HEK293 (cell line): Measurements from ENCODE around the gene EXOSC7.

Experiments
- CTCF ChIA-PET: fragments of 350-600 bp; formaldehyde crosslinking; extraction: SDS; loops from one replicate; lab custom pipeline; 2021; ENCODE audit warnings: antibody characterized with exemption; lab: Yijun Ruan, JAX
- POLR2A ChIA-PET: fragments of 300-600 bp; formaldehyde crosslinking; extraction: SDS; loops from one replicate; lab custom pipeline; 2020; ENCODE audit warnings: antibody characterized with exemption, inconsistent platforms; lab: Yijun Ruan, JAX
- H3K27ac ChIP-seq: fragments of 200-500 bp; sonication (Bioruptor generic); 2 replicates; pipeline ENCODE4 v1.5.1; 2014; ENCODE audit warnings: low read depth, low read length, control low read depth, inconsistent platforms; ENCODE audit errors: extremely low read depth
- H3K36me3 ChIP-seq, 2 experiments: fragments of 200-500 bp in 1 of 2; sonication (Bioruptor generic) in 1 of 2; 1 replicate in 1 of 2; 2 replicates in 1 of 2; pipeline ENCODE4 v1.5.1; 2014 to 2017; ENCODE audit warnings: inconsistent platforms in 2 of 2, low read length in 2 of 2; ENCODE audit not compliant: control insufficient read depth in 2 of 2, insufficient read depth in 1 of 2
- H3K4me1 ChIP-seq: fragments of 200-500 bp; sonication (Bioruptor generic); 2 replicates; pipeline ENCODE4 v1.5.1; 2014; ENCODE audit warnings: mild to moderate bottlenecking, low read length, inconsistent platforms; ENCODE audit not compliant: control insufficient read depth, insufficient read depth
- H3K4me3 ChIP-seq: 2 replicates; pipeline ENCODE4 v1.5.1; 2011; ENCODE audit warnings: low read depth, mild to moderate bottlenecking, control low read depth, low read length, moderate library complexity
- H3K9me3 ChIP-seq: fragments of 200-500 bp; sonication (Bioruptor generic); 2 replicates; pipeline ENCODE4 v1.5.1; 2014; ENCODE audit warnings: low read depth, low read length, inconsistent platforms; ENCODE audit not compliant: control insufficient read depth, insufficient read depth
- CTCF ChIP-seq: fragments of 450-650 bp; formaldehyde crosslinking; IDR thresholded peaks from 2 replicates; pipeline ENCODE4 v1.5.1; 2016; ENCODE audit warnings: missing biosample characterization, missing genetic modification characterization
- EGR2 ChIP-seq: fragments of 450-650 bp; formaldehyde crosslinking; IDR thresholded peaks from 2 replicates; pipeline ENCODE4 v1.5.1; 2016; ENCODE audit warnings: low read depth, missing biosample characterization, missing genetic modification characterization
- ELK4 ChIP-seq: IDR thresholded peaks from 2 replicates; pipeline ENCODE4 v1.6.1; 2011; ENCODE audit warnings: mild to moderate bottlenecking, low read depth, low read length, borderline replicate concordance
- KLF10 ChIP-seq: fragments of 450-650 bp; IDR thresholded peaks from 2 replicates; pipeline ENCODE4 v1.5.1; 2018; ENCODE audit warnings: missing biosample characterization, mild to moderate bottlenecking, missing genetic modification characterization
- KLF16 ChIP-seq: fragments of 450-650 bp; formaldehyde crosslinking; IDR thresholded peaks from 2 replicates; pipeline ENCODE4 v1.5.1; 2017; ENCODE audit warnings: missing biosample characterization, missing genetic modification characterization
- KLF9 ChIP-seq: fragments of 450-650 bp; formaldehyde crosslinking; IDR thresholded peaks from 2 replicates; pipeline ENCODE4 v1.5.1; 2016; ENCODE audit warnings: missing biosample characterization, missing genetic modification characterization, low read depth
- OSR2 ChIP-seq: fragments of 450-650 bp; formaldehyde crosslinking; IDR thresholded peaks from 2 replicates; pipeline ENCODE4 v1.5.1; 2016; ENCODE audit warnings: missing biosample characterization, missing genetic modification characterization
- PRDM1 ChIP-seq: fragments of 450-650 bp; formaldehyde crosslinking; IDR thresholded peaks from 2 replicates; pipeline ENCODE4; 2016; ENCODE audit warnings: missing biosample characterization, missing genetic modification characterization
- PRDM6 ChIP-seq: fragments of 450-650 bp; formaldehyde crosslinking; IDR thresholded peaks from 2 replicates; pipeline ENCODE4 v1.5.1; 2017; ENCODE audit warnings: missing biosample characterization, missing genetic modification characterization
- SP3 ChIP-seq: fragments of 450-650 bp; formaldehyde crosslinking; IDR thresholded peaks from 2 replicates; pipeline ENCODE4 v1.5.1; 2016; ENCODE audit warnings: missing biosample characterization, missing genetic modification characterization
- TCF7L2 ChIP-seq: IDR thresholded peaks from 2 replicates; pipeline ENCODE4 v1.6.1; 2011; ENCODE audit warnings: low read depth, mild to moderate bottlenecking, inconsistent platforms, low read length, moderate library complexity, borderline replicate concordance
- ZBTB8A ChIP-seq: fragments of 450-650 bp; formaldehyde crosslinking; IDR thresholded peaks from 2 replicates; pipeline ENCODE4 v1.5.1; 2016; ENCODE audit warnings: missing biosample characterization, missing genetic modification characterization
- ZFHX2 ChIP-seq: fragments of 450-650 bp; formaldehyde crosslinking; conservative IDR thresholded peaks from 2 replicates; pipeline ENCODE4 v1.5.1; 2016; ENCODE audit warnings: missing biosample characterization, missing genetic modification characterization
- ZNF112 ChIP-seq: fragments of 450-650 bp; formaldehyde crosslinking; IDR thresholded peaks from 2 replicates; pipeline ENCODE4 v1.5.0; 2017; ENCODE audit warnings: missing biosample characterization, missing genetic modification characterization
- ZNF132 ChIP-seq: fragments of 450-650 bp; formaldehyde crosslinking; IDR thresholded peaks from 2 replicates; pipeline ENCODE4 v1.5.1; 2017; ENCODE audit warnings: missing biosample characterization, missing genetic modification characterization, borderline replicate concordance
- ZNF239 ChIP-seq: fragments of 450-650 bp; formaldehyde crosslinking; IDR thresholded peaks from 2 replicates; pipeline ENCODE4 v1.5.1; 2016; ENCODE audit warnings: missing biosample characterization, missing genetic modification characterization
- ZNF248 ChIP-seq: fragments of 450-650 bp; formaldehyde crosslinking; IDR thresholded peaks from 2 replicates; pipeline ENCODE4 v1.5.1; 2017; ENCODE audit warnings: missing biosample characterization, missing genetic modification characterization
- ZNF274 ChIP-seq, 2 experiments: fragments of 200-500 bp in 1 of 2; fragments of 450-650 bp in 1 of 2; sonication (Bioruptor generic) in 1 of 2; formaldehyde crosslinking in 1 of 2; IDR thresholded peaks; 2 replicates each; pipeline versions ENCODE4 v1.5.1 to v1.6.1; 2014 to 2016; ENCODE audit warnings: borderline replicate concordance in 1 of 2, inconsistent platforms in 1 of 2, low read length in 1 of 2, missing biosample characterization in 1 of 2, missing genetic modification characterization in 1 of 2
- ZNF302 ChIP-seq: fragments of 450-650 bp; formaldehyde crosslinking; IDR thresholded peaks from 2 replicates; pipeline ENCODE4 v1.5.1; 2016; ENCODE audit warnings: missing biosample characterization, missing genetic modification characterization, low read depth
- ZNF362 ChIP-seq: fragments of 450-650 bp; formaldehyde crosslinking; IDR thresholded peaks from 2 replicates; pipeline ENCODE4 v1.5.1; 2016; ENCODE audit warnings: missing biosample characterization, missing genetic modification characterization
- ZNF449 ChIP-seq: fragments of 450-650 bp; formaldehyde crosslinking; IDR thresholded peaks from 2 replicates; pipeline ENCODE4 v1.5.1; 2017; ENCODE audit warnings: missing biosample characterization, mild to moderate bottlenecking, missing genetic modification characterization, moderate library complexity
- ZNF473 ChIP-seq: fragments of 450-650 bp; formaldehyde crosslinking; IDR thresholded peaks from 2 replicates; pipeline ENCODE4 v1.5.1; 2017; ENCODE audit warnings: missing biosample characterization, missing genetic modification characterization
- ZNF548 ChIP-seq: fragments of 450-650 bp; formaldehyde crosslinking; IDR thresholded peaks from 2 replicates; pipeline ENCODE4 v1.5.1; 2016; ENCODE audit warnings: missing biosample characterization, missing genetic modification characterization
- ZNF596 ChIP-seq: fragments of 450-650 bp; IDR thresholded peaks from 2 replicates; pipeline ENCODE4 v1.5.0; 2018; ENCODE audit warnings: missing biosample characterization, mild to moderate bottlenecking, missing genetic modification characterization, moderate library complexity
- ZNF600 ChIP-seq: fragments of 450-650 bp; formaldehyde crosslinking; IDR thresholded peaks from 2 replicates; pipeline ENCODE4 v1.5.1; 2016; ENCODE audit warnings: missing biosample characterization, missing genetic modification characterization
- ZNF791 ChIP-seq: fragments of 450-650 bp; formaldehyde crosslinking; IDR thresholded peaks from 2 replicates; pipeline ENCODE4 v1.5.1; 2016; ENCODE audit warnings: missing biosample characterization, missing genetic modification characterization
- ZNF837 ChIP-seq: fragments of 450-650 bp; formaldehyde crosslinking; IDR thresholded peaks from 2 replicates; pipeline ENCODE4 v1.5.1; 2016; ENCODE audit warnings: missing biosample characterization, missing genetic modification characterization
- TF ChIP-seq, protein P1 (sequence below): fragments of 450-650 bp; formaldehyde crosslinking; IDR thresholded peaks from 2 replicates; pipeline ENCODE4 v1.5.1; 2016; ENCODE audit warnings: missing biosample characterization, missing genetic modification characterization

EXOSC7 gene

GRCh38 chr3:44930911-44931310 is 45.1 kb upstream of the EXOSC7 start (continued):
- TF ChIP-seq CTCF (tag by site-specific recombination) (no peak), ELK4 (no peak), ZNF548 (tag by site-specific recombination) (no peak)

DNA sequence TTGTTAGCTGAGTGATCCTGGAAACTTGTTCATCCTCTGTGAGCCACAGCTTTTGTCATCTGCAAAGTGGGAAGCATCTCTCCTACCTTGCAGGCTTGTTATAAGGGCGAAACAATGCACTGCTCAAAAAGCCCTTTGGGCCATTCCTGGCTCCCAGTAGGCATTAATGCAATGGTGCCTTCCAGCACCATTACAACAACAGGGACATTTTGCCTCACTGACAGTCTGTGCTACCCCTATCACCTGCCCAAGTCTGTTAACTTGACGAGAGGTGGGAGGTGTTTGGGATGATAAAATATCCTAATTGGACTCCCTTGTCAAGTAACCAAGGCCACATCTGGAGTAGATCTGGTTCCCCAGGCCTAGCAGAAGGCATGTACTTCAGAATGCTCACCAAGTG is 44.3 kb upstream of the EXOSC7 start:
- Histone ChIP-seq H3K4me3 (no peak overlapping the region), H3K36me3 (peaks cover 0 to 72% of the 10 kb centered on the region in 2 experiments; a peak in 1 of 3 replicates), H3K27ac (no peak overlapping the region), H3K9me3 (no peaks in the 10 kb centered on the region), H3K4me1 (no peaks in the 10 kb centered on the region)
- CTCF ChIA-PET, result no interaction called here
- TF ChIP-seq KLF10 (tag by site-specific recombination) (no peak), SP3 (tag by site-specific recombination) (no peak), KLF9 (tag by site-specific recombination) (no peak), ZNF132 (no peak), ZNF600 (tag by site-specific recombination) (no peak), EGR2 (tag by site-specific recombination) (no peak), KLF16 (tag by site-specific recombination) (no peak), OSR2 (tag by site-specific recombination) (no peak), ZNF274 (IDR thresholded peaks at IDR 0.05; ENCODE audit: low read length) (no peak), ZNF274 (tag by site-specific recombination; IDR thresholded peaks at IDR 0.05; ENCODE audit: borderline replicate concordance) (no peak), ZNF837 (tag by site-specific recombination) (no peak), ZNF791 (no peak), ZFHX2 (no peak), PRDM6 (tag by site-specific recombination) (no peak)
- TF ChIP-seq, all 188 proteins: peak for 0
- POLR2A ChIA-PET, result no interaction called here

DNA sequence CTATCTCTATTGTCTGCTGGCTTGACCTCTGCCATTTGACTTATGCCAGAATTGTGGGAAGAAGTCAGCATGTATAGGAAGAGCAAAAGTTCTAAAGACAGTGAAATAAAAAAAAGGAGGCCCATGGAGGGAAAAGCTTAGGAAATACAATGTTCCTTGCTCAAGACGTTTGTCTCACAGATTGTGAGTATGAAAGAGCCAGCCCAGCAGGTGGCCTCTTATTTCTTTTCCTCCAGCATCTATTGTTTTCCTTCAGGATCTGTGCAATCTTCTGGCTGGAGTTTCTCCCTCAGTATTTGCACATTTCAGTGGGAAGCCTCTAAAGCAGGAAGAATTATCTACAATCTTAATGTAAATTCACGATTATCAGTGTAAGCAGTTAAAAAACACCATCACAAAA is 43.8 kb upstream of the EXOSC7 start:
- ChIA-PET CTCF (no interaction called here), POLR2A (no interaction called here)
- H3K36me3 ChIP-seq, result peaks cover 0 to 68% of the 10 kb centered on the region in 2 experiments; a peak in 1 of 3 replicates
- no peak overlapping the region for H3K4me3 ChIP-seq
- no peak overlapping the region for H3K27ac ChIP-seq
- H3K4me1 ChIP-seq, result no peaks in the 10 kb centered on the region
- no peaks in the 10 kb centered on the region for H3K9me3 ChIP-seq
- TF ChIP-seq PRDM1 (tag by site-specific recombination), result no peak
- no peak for TF ChIP-seq TCF7L2
- TF ChIP-seq ZBTB8A (tag by site-specific recombination), result no peak
- no peak for TF ChIP-seq ZNF302
- TF ChIP-seq ZNF449 (tag by site-specific recombination), result no peak
- no peak for TF ChIP-seq ZNF248
- TF ChIP-seq ZNF596 (tag by site-specific recombination), result no peak
- TF ChIP-seq, protein P1, sequence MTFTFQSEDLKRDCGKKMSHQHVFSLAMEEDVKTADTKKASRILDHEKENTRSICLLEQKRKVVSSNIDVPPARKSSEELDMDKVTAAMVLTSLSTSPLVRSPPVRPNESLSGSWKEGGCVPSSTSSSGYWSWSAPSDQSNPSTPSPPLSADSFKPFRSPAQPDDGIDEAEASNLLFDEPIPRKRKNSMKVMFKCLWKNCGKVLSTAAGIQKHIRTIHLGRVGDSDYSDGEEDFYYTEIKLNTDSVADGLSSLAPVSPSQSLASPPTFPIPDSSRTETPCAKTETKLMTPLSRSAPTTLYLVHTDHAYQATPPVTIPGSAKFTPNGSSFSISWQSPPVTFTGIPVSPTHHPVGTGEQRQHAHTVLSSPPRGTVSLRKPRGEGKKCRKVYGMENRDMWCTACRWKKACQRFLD (tag by site-specific recombination), result no peak
- TF ChIP-seq ZNF112 (tag by site-specific recombination), result no peak
- TF ChIP-seq ZNF473 (tag by site-specific recombination), result no peak
- TF ChIP-seq ZNF239, result no peak
- TF ChIP-seq ZNF362 (tag by site-specific recombination), result no peak
